GM19043 (cell line): ENCODE data around the gene DENND11.

Experiments
- ATAC-seq: cut with Tn5 transposase; IDR thresholded peaks from one replicate; pipeline ENCODE4 v1.9.1; 2021; ENCODE audit warnings: low read depth; ENCODE audit not compliant: unreplicated experiment

DENND11 gene

GRCh38 chr7:141686670-141687069 lies 15.3 kb downstream of the DENND11 start:
- no peak for ATAC-seq

- ATAC-seq: no peak
Measured at GRCh38 chr7:141686074-141686473, 15.9 kb downstream of the DENND11 start.

- no peak for ATAC-seq
Measured at GRCh38 chr7:141685285-141686023, 16.5 kb downstream of the DENND11 start.

DNA sequence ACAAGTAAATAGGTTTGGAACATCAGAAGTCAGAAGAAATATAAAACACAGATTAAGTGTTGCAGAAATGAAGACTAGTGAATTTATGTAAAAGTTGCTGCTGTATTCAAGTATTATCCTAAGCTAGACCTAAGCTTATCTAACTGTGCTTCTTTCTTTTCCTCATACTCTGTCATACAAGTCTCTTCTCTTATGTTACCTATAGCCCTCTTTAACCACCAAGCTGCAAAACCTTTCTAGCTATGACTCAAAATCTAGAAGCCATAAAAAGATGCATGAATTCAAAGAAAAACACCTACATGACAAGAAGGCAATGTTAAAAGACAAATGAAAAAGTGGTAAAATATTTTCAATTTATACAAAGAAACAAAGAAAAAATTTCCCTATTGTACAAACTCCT lies 23.0 kb downstream of the DENND11 start:
- ATAC-seq: no peak

DNA sequence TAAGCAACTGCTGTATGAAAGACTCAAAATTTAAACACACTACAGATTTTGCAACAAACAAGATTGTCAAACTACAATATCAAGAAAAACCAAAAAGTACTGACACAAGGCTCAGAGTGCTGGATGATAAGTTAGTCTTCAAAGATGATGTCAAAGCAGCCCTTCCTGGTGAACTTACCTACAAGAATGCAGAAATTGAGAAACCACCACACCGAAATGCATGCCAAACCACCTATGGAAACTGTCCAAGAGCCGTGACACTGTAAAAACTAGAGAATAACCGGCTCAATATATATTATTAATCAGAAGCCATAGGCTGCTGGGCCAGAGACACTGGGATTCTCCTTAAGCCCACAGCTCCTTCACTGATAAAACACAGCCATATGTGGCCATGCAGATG lies 25.3 kb downstream of the DENND11 start:
- no peak for ATAC-seq

DNA sequence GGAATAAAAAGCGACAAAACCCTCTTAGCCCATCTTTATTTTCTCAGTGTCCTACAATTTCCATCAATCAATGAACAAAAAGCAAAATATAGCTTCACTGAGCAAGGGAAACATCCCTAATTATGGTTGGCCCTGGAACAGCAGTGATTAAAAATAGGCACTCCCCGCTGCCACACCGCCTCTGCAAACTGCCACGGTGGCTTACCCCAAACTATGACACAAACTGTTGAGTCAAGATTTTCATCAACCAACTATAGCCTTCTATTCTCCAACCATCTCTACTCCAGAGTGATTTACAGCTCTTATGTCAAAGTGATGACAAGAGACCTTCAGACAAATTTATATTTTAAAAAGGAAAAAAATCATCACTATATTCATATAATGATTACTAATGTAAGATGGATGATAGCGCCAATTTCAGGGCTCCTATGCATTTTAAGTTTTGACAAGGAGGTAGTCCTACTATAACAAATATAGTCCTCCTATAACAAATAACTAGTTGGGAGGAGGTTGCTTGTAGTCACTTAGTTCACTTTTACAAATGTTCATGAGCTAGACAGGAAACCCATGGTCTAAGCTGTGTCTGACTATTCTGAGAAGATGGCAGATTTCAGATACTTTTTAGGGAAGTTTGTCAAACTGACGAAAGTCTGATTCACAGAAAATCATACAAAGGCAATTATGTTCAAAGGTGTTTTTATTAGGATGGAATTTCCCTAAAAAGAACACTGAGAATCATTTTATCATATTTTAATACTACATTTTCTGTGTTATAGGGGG lies 26.3 kb downstream of the DENND11 start:
- no peak for ATAC-seq

DNA sequence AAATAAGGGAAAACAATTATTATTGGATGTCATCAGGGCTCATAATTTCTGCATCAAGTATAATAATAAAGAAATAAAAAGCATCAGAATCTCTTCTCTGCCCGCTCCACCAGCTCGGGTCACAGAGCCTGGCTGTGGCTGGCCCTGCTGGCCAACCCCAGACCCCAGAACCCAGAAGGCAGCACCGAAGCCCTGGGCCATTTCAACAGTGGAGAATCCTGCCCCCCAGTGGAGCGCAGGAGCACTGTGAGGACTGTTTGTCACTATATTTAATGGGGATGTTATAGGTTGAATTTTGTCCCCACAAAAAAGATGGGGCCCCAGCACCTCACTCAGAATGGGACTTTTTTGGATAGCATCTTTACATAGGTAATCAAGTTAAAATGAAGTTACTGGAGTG lies 27.3 kb downstream of the DENND11 start:
- no peak for ATAC-seq

DNA sequence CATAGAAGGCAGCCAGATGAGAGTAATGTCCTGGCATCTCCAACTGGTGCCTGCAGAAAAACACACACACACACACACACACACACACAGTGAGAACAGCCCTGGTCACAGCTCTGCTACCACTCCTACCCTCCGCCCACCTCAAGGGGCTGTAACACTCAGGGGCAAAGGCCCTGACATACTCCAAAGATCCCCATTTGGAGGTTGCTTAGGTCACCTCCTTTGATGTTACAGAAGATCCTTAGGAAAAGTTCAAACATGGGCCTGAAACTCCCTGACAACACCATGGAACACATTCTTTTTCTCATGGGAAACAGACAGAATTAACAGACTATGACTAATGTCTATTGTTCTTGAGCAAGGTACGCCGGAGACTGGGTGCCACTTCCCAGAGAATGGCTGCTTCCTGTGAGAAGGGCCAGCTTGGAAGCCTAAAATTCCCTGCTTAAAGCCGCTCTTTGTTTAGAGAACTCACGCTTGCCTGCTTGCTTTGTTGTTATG lies 27.7 kb downstream of the DENND11 start:
- no peak for ATAC-seq

GRCh38 chr7:141673346-141673745 lies 28.6 kb downstream of the DENND11 start:
- ATAC-seq: no peak

- no peak for ATAC-seq
Measured at GRCh38 chr7:141671705-141672496, 30.1 kb downstream of the DENND11 start.

DNA sequence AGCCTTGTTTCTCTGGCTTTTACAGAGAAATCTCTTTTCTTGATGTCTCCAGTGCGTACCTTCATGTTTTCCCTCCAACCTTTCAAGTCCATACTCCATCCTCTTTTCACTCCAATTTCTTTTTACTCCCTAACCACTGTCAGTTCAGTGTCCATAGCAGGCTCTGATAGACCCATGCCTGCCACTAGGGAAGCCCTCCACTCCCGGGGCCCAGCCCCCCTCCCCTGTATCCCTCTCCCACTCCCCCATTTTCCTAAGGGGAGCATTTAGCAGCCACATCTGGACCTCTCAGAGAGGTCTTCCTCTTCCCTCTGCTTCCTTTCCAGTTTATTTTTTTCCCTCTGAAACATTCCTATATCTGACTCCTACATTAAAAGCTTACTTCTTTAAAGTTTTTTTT lies 33.1 kb downstream of the DENND11 start:
- no peak for ATAC-seq

GRCh38 chr7:141666071-141666470 lies 35.9 kb downstream of the DENND11 start:
- ATAC-seq: no peak

DNA sequence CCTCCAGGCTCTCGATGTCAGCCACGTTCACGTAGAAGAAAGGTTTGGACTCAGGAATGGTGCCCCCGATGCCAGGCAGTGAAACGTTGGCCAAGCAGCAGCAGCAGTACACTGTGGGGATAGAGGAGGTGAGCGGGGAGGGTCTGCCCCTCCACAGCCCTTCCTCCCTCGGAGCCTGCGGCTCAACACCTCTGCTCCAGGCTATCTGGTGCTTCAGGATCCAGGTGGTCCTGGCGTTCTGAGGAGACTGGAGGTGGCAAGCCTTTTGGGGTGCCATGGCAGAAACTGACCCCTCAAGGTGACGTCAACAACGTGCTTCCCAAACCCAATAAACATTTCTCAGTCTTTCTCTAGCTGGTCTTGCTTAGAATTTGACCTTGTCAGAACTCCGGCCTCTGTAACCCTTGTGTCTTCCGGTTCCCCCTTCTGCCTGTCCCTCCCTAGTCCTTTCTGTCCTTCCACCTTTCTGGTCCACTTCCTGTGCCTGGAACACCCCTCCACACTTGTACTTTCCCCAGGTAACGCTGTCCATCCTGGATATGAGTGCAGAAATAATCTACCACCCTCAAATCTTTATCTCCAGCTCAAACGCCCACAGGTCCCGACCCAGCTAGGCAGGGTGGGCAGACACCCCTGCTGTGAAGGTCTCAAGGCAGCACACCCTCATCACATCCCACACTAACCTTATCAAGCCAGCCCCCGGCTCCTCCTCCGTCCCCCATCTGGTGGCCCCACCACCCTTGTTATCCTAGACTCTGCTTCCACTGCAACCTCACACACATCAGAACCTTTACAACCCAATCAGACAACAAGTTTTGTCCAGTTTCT lies 36.5 kb downstream of the DENND11 start:
- ATAC-seq: no peak

DNA sequence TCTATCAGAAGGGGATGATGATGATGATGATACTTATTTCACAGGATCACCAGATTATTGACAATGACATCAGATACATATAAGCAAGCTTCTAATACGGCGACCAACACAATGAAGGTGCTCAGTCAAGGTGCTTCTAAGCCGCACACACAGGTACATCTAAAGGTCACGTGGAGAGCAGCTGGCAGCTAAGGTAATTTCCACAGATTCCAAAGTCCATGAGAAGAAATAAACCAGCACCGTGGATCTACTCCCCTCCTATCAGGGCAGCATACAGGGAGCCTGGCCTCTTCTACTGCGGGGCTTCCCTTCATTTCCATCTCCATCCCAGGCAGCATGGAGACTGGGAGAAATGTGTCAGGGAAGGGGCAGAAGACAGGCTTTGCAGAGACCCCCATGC lies 37.5 kb downstream of the DENND11 start:
- ATAC-seq: no peak

GRCh38 chr7:141663081-141663849 lies 38.7 kb downstream of the DENND11 start:
- no peak for ATAC-seq

GRCh38 chr7:141660259-141660658 lies 41.7 kb downstream of the DENND11 start:
- no peak for ATAC-seq

DNA sequence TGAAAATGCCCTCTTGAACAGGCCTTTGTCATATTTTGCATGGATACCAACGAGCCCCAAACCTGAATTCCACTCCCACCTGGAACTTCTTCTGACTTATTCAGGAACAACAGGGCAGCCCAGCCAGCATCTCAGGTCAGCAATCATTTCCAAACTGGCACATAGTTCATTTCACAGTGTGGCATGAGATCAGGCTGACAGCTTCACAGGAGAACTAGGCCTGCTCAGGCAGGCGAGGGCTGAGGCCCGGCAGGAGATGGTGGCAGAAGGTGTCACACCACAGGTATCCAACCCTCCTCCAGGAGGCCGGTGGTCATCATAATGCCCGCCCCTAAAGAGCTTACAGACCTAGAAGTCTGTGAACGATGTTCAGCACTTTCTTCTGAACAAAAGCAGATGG lies 42.5 kb downstream of the DENND11 start:
- no peak for ATAC-seq

DNA sequence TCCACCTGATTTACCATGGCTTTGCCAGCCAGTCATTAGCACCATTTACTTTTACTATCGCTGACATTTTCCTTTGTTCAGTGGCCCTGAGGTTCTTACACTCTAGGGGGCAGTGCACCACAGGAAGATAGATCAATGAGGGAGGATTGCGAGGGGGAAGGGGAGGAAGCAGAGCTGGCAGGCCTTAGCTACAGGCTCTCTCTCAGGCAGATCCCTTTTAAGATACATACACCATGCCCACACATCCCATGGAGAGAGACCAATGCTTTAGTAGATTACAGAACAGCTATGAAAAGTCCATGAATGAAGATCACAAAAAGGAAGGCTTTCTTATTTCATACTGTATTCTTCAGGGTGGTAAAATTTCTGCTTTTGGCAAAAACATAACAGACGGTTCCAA lies 47.4 kb downstream of the DENND11 start:
- peak; percentile 89 for ATAC-seq

GRCh38 chr7:141652691-141653090 lies 49.3 kb downstream of the DENND11 start:
- ATAC-seq: no peak
